ENCODE data around the gene SYNDIG1L.

Gene SYNDIG1L

DNA sequence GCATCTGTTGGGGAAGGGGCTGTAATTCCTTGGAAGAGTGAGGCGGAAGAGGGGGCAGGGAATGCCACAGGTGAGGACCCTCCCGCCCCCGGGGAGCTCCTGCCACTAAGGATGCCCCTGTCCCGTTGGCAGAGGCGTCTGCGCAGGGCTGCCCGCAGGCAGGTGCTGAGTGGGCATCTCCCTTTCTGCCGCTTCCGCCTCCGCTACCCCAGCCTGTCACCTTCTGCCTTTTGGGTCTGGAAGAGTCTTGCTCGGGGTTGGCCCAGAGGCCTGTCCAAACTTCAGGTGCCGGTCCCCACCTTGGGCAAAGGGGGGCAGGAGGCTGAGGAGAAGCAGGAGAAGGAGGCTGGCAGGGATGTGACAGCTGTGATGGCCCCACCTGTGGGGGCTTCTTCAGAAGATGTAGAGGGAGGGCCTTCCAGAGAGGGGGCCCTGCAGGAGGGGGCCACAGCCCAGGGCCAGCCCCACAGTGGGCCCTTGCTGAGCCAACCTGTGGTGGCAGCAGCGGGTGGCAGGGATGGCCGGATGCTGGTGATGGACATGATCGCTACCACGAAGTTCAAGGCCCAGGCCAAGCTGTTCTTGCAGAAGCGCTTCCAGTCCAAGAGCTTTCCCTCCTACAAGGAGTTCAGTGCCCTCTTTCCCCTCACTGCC, 67.7 kb downstream of the SYNDIG1L start:
- no peak for DNase-seq (ENCODE audit: low spot score)

DNA sequence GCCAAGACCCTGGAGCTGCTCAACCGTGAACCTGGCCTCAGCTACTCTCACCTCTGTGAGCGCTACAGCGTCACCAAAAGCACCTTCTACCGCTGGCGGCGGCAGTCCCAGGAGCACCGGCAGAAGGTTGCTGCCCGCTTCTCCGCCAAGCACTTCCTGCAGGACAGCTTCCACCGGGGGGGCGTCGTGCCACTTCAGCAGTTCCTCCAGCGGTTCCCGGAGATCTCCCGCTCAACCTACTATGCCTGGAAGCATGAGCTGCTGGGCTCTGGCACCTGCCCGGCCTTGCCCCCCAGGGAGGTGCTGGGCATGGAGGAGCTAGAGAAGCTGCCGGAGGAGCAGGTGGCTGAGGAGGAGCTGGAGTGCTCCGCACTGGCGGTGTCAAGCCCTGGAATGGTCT, 68.4 kb downstream of the SYNDIG1L start:
- DNase-seq (ENCODE audit: low spot score) = no peak

DNA sequence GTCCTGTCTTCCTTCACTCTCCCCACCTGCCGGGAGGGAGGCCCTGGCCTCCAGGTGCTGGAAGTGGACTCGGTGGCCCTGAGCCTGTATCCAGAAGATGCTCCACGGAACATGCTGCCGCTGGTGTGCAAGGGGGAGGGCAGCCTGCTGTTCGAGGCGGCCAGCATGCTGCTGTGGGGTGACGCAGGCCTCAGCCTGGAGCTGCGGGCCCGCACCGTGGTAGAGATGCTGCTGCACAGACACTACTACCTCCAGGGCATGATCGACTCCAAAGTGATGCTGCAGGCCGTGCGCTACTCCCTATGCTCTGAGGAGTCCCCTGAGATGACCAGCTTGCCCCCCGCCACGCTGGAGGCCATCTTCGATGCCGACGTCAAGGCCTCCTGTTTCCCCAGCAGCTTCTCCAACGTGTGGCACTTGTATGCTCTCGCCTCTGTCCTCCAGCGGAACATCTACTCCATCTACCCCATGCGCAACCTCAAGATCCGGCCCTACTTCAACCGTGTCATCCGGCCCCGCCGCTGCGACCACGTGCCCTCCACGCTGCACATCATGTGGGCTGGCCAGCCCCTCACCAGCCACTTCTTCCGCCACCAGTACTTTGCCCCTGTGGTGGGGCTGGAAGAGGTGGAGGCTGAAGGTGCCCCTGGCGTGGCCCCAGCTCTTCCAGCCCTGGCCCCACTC, 69.0 kb downstream of the SYNDIG1L start:
- DNase-seq (ENCODE audit: low spot score) = no peak

All from hepatic stellate cell (primary cell).